Ishikawa (cell line): ENCODE data around the gene TRPM1.

ENCODE experiments used
- EP300 ChIP-seq: IDR thresholded peaks from 2 replicates; pipeline ENCODE4 v1.6.1; 2012; ENCODE audit warnings: borderline replicate concordance
- TEAD4 ChIP-seq: IDR thresholded peaks from 2 replicates; pipeline ENCODE4 v1.6.1; 2012
- YY1 ChIP-seq: IDR thresholded peaks from 2 replicates; pipeline ENCODE4 v1.6.1; 2012; ENCODE audit warnings: low read depth
- TF ChIP-seq, protein P1 (sequence below): IDR thresholded peaks from 2 replicates; pipeline ENCODE4 v1.6.1; 2012; ENCODE audit warnings: low read depth, mild to moderate bottlenecking

DNA sequence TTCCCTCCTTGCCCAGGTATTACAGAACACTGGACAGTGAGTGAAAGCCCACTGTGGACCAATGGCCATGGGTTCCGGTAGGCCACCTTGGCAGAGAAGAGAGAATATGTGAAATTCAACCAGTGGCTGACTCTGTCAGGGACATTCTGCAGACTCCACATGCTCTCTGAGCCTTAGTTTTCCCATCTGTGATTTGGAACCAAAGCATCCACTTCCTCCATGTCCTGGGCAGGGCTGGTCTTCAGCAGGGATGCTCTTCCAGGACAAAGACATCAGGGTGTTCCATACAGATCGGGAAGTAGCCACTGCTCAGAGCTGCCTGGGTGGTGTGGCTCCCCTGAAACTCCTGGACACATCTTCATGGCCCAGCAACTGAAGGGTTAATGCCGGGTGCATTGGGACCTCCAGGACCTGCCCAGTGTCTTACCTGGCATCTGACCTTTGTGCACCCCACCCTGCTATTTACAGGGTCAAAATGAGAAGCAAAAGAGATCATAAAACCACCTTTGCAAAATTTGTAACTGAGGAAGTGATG lies 28.3 kb upstream of the TRPM1 start:
- no peak for TF ChIP-seq EP300
- no peak for TF ChIP-seq YY1
- no peak for TF ChIP-seq TEAD4
- TF ChIP-seq, protein P1, sequence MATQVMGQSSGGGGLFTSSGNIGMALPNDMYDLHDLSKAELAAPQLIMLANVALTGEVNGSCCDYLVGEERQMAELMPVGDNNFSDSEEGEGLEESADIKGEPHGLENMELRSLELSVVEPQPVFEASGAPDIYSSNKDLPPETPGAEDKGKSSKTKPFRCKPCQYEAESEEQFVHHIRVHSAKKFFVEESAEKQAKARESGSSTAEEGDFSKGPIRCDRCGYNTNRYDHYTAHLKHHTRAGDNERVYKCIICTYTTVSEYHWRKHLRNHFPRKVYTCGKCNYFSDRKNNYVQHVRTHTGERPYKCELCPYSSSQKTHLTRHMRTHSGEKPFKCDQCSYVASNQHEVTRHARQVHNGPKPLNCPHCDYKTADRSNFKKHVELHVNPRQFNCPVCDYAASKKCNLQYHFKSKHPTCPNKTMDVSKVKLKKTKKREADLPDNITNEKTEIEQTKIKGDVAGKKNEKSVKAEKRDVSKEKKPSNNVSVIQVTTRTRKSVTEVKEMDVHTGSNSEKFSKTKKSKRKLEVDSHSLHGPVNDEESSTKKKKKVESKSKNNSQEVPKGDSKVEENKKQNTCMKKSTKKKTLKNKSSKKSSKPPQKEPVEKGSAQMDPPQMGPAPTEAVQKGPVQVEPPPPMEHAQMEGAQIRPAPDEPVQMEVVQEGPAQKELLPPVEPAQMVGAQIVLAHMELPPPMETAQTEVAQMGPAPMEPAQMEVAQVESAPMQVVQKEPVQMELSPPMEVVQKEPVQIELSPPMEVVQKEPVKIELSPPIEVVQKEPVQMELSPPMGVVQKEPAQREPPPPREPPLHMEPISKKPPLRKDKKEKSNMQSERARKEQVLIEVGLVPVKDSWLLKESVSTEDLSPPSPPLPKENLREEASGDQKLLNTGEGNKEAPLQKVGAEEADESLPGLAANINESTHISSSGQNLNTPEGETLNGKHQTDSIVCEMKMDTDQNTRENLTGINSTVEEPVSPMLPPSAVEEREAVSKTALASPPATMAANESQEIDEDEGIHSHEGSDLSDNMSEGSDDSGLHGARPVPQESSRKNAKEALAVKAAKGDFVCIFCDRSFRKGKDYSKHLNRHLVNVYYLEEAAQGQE: no peak
